Measurements from ENCODE around the gene CFAP97D2.

DNA sequence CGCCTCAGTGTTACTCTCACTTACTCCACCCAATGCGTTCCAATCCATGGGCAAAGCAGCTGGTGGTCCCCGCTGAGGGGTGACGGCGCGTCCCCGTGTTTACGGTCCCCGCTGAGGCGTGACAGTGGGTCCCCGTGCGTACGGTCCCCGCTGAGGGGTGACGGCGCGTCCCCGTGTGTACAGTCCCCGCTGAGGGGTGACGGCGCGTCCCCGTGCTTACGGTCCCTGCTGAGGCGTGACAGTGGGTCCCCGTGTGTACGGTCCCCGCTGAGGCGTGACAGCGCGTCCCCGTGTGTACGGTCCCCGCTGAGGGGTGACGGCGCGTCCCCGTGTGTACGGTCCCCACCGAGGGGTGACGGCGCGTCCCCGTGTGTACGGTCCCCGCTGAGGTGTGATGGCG lies 19.5 kb downstream of the CFAP97D2 start:
- TF ChIP-seq CTCF (IDR thresholded peaks at IDR 0.05) (no peak), POLR2A (IDR thresholded peaks at IDR 0.05) (no peak)

Data from right lobe of liver (tissue), 4 donors.